B cell (primary cell): ENCODE measurements around the gene SLC24A3. TPM values are rescaled to one million over a fixed set of nuclear protein-coding genes. Genes with fewer than 3 reads are reported as not detected.

Experiments
- ATAC-seq: fragments of 200-7000 bp; cut with Tn5 transposase; one replicate; pipeline ENCODE4 v1.10.0; 2021; ENCODE audit warnings: low read depth, mild to moderate bottlenecking, moderate number of reproducible peaks, moderate library complexity
- CTCF ChIA-PET: fragments of 350-600 bp; sonication (Branson Sonifier 250); formaldehyde crosslinking; loops from one replicate; lab custom pipeline; 2021; ENCODE audit warnings: antibody characterized with exemption, inconsistent platforms; lab: Charles Lee
- POLR2A ChIA-PET: fragments of 350-600 bp; sonication (Branson Sonifier 250); formaldehyde crosslinking; loops from one replicate; lab custom pipeline; 2021; ENCODE audit warnings: antibody characterized with exemption; lab: Charles Lee
- DNase-seq: peaks from one replicate; pipeline ENCODE4 v3.0.0; 2013
- H2AFZ ChIP-seq: 2 replicates; pipeline ENCODE4 v1.6.1; 2012; ENCODE audit warnings: mild to moderate bottlenecking, low read depth, low read length; ENCODE audit not compliant: insufficient read depth, poor library complexity, severe bottlenecking
- H3K27ac ChIP-seq, 2 donors: 1 replicate in 1 of 2; 2 replicates in 1 of 2; pipeline ENCODE4 v1.5.1; 2012 to 2013; ENCODE audit warnings: low read length in 2 of 2, mild to moderate bottlenecking in 2 of 2, moderate library complexity in 1 of 2
- H3K27me3 ChIP-seq, 4 experiments: fragments of 200-600 bp in 1 of 4; sonication (generic) in 1 of 4; replicated peaks in 1 of 4; 1 replicate in 2 of 4; 2 replicates in 2 of 4; pipeline versions ENCODE4 v1.6.1 to v1.7.0; 2013 to 2016; ENCODE audit warnings: low read length in 3 of 4, mild to moderate bottlenecking in 2 of 4, mixed read lengths in 1 of 4, moderate library complexity in 1 of 4; ENCODE audit not compliant: insufficient read depth in 4 of 4, control insufficient read depth in 3 of 4; ENCODE audit errors: control extremely low read depth in 1 of 4
- H3K36me3 ChIP-seq, 2 experiments: replicated peaks in 1 of 2; 1 replicate in 1 of 2; 2 replicates in 1 of 2; pipeline versions ENCODE4 v1.6.1 to v1.7.1; 2013; ENCODE audit warnings: low read length in 1 of 2; ENCODE audit not compliant: insufficient read depth in 2 of 2, control insufficient read depth in 1 of 2; ENCODE audit errors: control extremely low read depth in 1 of 2, extremely low read depth in 1 of 2
- H3K4me1 ChIP-seq, 2 donors: fragments of 200-600 bp in 1 of 2; sonication (generic) in 1 of 2; 1 replicate in 1 of 2; 2 replicates in 1 of 2; pipeline versions ENCODE4 v1.5.1 to v1.6.1; 2013 to 2017; ENCODE audit warnings: low read length in 2 of 2; ENCODE audit not compliant: control insufficient read depth in 2 of 2, insufficient read depth in 2 of 2
- H3K4me2 ChIP-seq: replicated peaks from 2 replicates; pipeline ENCODE3; 2012; ENCODE audit warnings: mild to moderate bottlenecking, low read depth, low read length; ENCODE audit not compliant: poor library complexity, severe bottlenecking
- H3K4me3 ChIP-seq, 5 experiments: fragments of 200-600 bp in 1 of 5; sonication (generic) in 1 of 5; 1 replicate in 3 of 5; 2 replicates in 2 of 5; pipeline versions ENCODE4 v1.5.1 to v1.7.0; 2011 to 2016; ENCODE audit warnings: low read length in 4 of 5, mild to moderate bottlenecking in 4 of 5, low read depth in 2 of 5, control low read depth in 1 of 5, moderate library complexity in 1 of 5; ENCODE audit not compliant: insufficient read depth in 1 of 5; ENCODE audit errors: control extremely low read depth in 1 of 5, extremely low read depth in 1 of 5
- H3K79me2 ChIP-seq: fragments of 200-600 bp; sonication (generic); one replicate; pipeline ENCODE4 v1.6.0; 2016; ENCODE audit warnings: low read length; ENCODE audit not compliant: control insufficient read depth, insufficient read depth
- H3K9ac ChIP-seq: fragments of 200-600 bp; sonication (generic); 2 replicates; pipeline ENCODE4 v1.6.1; 2017; ENCODE audit warnings: mild to moderate bottlenecking, low read length, moderate library complexity
- H3K9me3 ChIP-seq, 3 donors: one replicate each; pipeline versions ENCODE4 v1.6.1 to v1.7.1; 2013; ENCODE audit warnings: low read length in 2 of 3; ENCODE audit not compliant: control insufficient read depth in 2 of 3, insufficient read depth in 1 of 3; ENCODE audit errors: control extremely low read depth in 1 of 3
- H4K20me1 ChIP-seq: 2 replicates; pipeline ENCODE4 v1.6.0; 2012; ENCODE audit warnings: mild to moderate bottlenecking, low read length; ENCODE audit not compliant: insufficient read depth, control insufficient read depth, poor library complexity, severe bottlenecking
- H3K27ac Mint-ChIP-seq: one replicate; pipeline ENCODE4 v1.8.0; 2021; ENCODE audit warnings: mixed read lengths
- H3K27me3 Mint-ChIP-seq: one replicate; pipeline ENCODE4 v1.8.0; 2021; ENCODE audit warnings: mixed read lengths
- H3K4me1 Mint-ChIP-seq: one replicate; pipeline ENCODE4 v1.8.0; 2021; ENCODE audit warnings: mixed read lengths
- H3K4me3 Mint-ChIP-seq: one replicate; pipeline ENCODE4 v1.8.0; 2021; ENCODE audit warnings: mixed read lengths
- H3K9me3 Mint-ChIP-seq: one replicate; pipeline ENCODE4 v1.8.0; 2022; ENCODE audit warnings: mixed read lengths; ENCODE audit not compliant: insufficient read depth
- EZH2 ChIP-seq: IDR thresholded peaks from 2 replicates; pipeline ENCODE4 v1.6.1; 2012; ENCODE audit warnings: borderline replicate concordance, low read depth, mild to moderate bottlenecking, moderate library complexity, low read length; ENCODE audit not compliant: insufficient read depth, poor library complexity, severe bottlenecking
- WGBS: methylation state at CpG from one replicate; pipeline ENCODE4 v1.1.5; 2013; ENCODE audit warnings: missing lambda C conversion rate; ENCODE audit not compliant: insufficient coverage; 5-methylcytosine and 5-hydroxymethylcytosine counted together
- intact Hi-C: fragments of 100-400 bp; cut with micrococcal nuclease; formaldehyde crosslinking; loops from one replicate; pipeline ENCODE4 v1.10.0; 2022
- polyA plus RNA-seq: library from polyadenylated mRNA; depleted of rRNA; stranded (reverse); fragments of >200 nt; gene quantifications from 2 replicates; pipeline ENCODE4 v1.2.3, GENCODE V29; 2012
- total RNA-seq, 2 donors: library from RNA; stranded (reverse); fragments of 120-200 nt in 1 of 2; gene quantifications; 1 replicate in 1 of 2; 2 replicates in 1 of 2; pipeline versions ENCODE4 v1.2.3 to v1.2.4, GENCODE V29; 2013 to 2022
- TF ChIP-seq, protein P1 (sequence below): fragments of 200-600 bp; IDR thresholded peaks from one replicate; pipeline ENCODE4 v1.8.0; 2022; ENCODE audit warnings: antibody characterized with exemption, mild to moderate bottlenecking

Gene SLC24A3
- total and polyA plus RNA-seq, 2 donors (not counting 1 experiment from before 2014, with no cell fraction given), result not detected

DNA sequence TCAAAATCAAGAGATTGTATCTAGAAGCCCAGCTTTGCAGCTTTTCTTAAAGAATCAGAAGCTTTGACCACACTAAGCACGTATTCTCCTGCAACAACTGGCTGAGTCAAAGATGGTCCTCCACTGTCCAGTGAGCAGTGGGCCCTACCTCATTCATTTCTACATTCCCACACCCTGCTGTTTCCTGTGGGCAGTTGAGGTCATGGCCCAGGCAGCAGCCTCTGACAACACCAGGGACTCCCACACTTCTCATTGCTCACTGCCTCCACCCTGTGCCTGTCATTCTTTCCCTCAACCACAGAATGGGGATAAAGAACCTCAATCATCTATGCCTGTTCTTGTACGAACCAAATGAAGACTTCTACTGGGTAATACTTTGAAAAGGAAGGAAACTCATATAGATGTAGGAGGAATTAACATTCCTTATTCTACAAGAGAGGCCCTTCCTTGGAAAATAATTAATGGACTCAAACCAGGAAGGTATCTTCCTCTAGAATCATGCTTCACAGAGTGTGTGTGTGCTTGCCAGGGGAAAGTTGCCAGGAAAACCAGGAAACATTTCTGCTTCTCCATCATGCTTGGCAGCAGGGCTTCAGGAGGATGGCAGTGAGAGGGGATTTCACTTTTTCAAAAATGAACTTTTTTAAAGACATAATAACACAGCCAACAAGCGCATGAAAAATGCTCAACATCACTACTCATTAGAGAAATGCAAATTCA, 353.9 kb downstream of the SLC24A3 start:
- H3K4me1 ChIP-seq, result no peaks in the 10 kb centered on the region

DNA sequence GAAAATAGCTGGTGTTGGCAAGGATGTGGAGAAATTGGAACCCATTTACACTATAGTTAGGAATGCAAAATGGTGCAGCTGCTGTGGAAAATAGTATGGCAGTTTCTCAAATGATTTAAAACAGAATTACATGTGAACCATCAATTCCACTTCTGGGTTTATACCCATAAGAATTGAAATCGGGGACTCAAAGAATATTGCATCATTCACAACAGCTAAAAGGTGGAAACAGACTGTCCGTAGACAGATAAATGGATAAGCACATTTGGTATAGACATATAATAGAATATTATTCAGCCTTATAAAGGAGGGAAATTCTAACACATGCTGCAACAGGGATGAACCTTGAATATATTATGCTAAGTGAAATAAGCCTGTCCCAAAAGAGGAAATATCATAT, 355.7 kb downstream of the SLC24A3 start:
- WGBS, result no CpG with 5 or more reads among the region's 2 CpGs

More for the DNA sequence above, 353.9 kb downstream of the SLC24A3 start:
- Histone ChIP-seq H3K4me2 (no peak overlapping the region), H3K27me3 (peaks cover 0 to 10% (median 0%) of the 10 kb centered on the region in 4 experiments), H3K79me2 (no peaks in the 10 kb centered on the region), H3K27ac (no peak overlapping the region), H2AFZ (no peak overlapping the region), H3K9me3 (peaks cover 0 to 6% (median 0%) of the 10 kb centered on the region in 3 donors), H4K20me1 (no peaks in the 10 kb centered on the region), H3K9ac (no peak overlapping the region), H3K4me3 (no peak overlapping the region), H3K36me3 (no peaks in the 10 kb centered on the region)
- no peaks in the 10 kb centered on the region for H3K4me1 Mint-ChIP-seq
- no peak overlapping the region for H3K4me3 Mint-ChIP-seq
- no peak overlapping the region for H3K27ac Mint-ChIP-seq
- TF ChIP-seq EZH2, result no peak
- ChIA-PET POLR2A (no interaction called here), CTCF (no interaction called here)
- peaks cover 17% of the 10 kb centered on the region for H3K27me3 Mint-ChIP-seq
- 100% methylated on average over 1 of the region's 3 CpGs for WGBS
- H3K9me3 Mint-ChIP-seq, result no peaks in the 10 kb centered on the region
- ATAC-seq, result no peak
- intact Hi-C loops, result no loop called here
- no peak for DNase-seq

More for the DNA sequence above, 355.7 kb downstream of the SLC24A3 start:
- Histone ChIP-seq H2AFZ (no peak overlapping the region), H3K9me3 (peaks cover 0 to 6% (median 0%) of the 10 kb centered on the region in 3 donors), H3K79me2 (no peaks in the 10 kb centered on the region), H3K4me1 (no peaks in the 10 kb centered on the region), H3K4me2 (no peak overlapping the region), H3K27me3 (peaks cover 0 to 10% (median 0%) of the 10 kb centered on the region in 4 experiments), H3K27ac (no peak overlapping the region), H3K36me3 (no peaks in the 10 kb centered on the region), H3K4me3 (no peak overlapping the region), H4K20me1 (no peaks in the 10 kb centered on the region), H3K9ac (no peak overlapping the region)
- TF ChIP-seq, protein P1, sequence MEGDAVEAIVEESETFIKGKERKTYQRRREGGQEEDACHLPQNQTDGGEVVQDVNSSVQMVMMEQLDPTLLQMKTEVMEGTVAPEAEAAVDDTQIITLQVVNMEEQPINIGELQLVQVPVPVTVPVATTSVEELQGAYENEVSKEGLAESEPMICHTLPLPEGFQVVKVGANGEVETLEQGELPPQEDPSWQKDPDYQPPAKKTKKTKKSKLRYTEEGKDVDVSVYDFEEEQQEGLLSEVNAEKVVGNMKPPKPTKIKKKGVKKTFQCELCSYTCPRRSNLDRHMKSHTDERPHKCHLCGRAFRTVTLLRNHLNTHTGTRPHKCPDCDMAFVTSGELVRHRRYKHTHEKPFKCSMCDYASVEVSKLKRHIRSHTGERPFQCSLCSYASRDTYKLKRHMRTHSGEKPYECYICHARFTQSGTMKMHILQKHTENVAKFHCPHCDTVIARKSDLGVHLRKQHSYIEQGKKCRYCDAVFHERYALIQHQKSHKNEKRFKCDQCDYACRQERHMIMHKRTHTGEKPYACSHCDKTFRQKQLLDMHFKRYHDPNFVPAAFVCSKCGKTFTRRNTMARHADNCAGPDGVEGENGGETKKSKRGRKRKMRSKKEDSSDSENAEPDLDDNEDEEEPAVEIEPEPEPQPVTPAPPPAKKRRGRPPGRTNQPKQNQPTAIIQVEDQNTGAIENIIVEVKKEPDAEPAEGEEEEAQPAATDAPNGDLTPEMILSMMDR, result no peak
- no peak for TF ChIP-seq EZH2
- intact Hi-C loops, result no loop called here
- Mint-ChIP-seq H3K4me1 (no peaks in the 10 kb centered on the region), H3K9me3 (no peaks in the 10 kb centered on the region), H3K27ac (no peak overlapping the region), H3K4me3 (no peak overlapping the region), H3K27me3 (peaks cover 14% of the 10 kb centered on the region)
- CTCF ChIA-PET, result no interaction called here
- ATAC-seq (no peak), DNase-seq (no peak)
- POLR2A ChIA-PET, result no interaction called here
